Measurements from ENCODE around the gene DYNC1H1.
A peak's percentile ranks its signal among the peaks of the same experiment; 100 is the strongest.

The DYNC1H1 gene

DNA sequence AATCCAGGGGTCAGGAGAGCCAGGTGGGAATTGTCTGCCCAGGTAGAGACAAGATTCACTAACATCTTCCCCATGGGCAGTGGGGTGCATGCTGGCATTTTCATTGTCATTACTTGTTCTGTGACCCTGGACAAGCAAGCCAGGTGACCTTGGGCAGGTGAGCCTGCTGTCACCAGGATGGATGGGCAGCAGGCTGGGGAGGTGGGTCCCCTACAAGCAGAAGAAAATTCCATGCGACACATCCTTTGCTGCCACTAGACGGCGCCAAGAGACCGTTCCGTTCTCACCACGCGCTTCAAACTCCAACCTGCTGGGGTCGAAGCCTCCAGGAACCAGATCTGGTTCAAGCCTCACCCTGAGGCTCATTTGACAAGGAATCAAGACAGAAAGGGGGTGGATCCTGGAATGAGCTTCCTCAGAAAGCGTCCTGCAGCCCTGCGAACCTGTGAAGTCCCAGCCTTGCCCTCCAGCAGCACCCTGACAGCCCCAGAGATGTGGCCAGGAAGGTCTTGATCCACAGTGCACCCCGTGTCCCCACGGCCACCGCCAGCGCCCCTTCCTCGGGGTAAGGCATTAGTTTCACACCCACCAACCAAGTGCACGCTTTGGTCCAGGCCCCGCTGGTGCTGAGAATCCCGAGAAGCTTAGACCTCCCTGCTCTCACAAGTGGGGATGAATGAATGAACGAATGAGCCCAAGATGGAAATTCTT, 3.2 kb upstream of the DYNC1H1 start:
- Histone ChIP-seq H3K27me3 (ENCODE audit: control insufficient read depth, insufficient read depth, low read length) (no peaks in the 10 kb centered on the region), H3K4me3 (ENCODE audit: low read length) (no peak overlapping the region), H3K4me1 (ENCODE audit: control insufficient read depth, insufficient read depth, low read length) (peaks cover 25% of the 10 kb centered on the region), H3K36me3 (ENCODE audit: control insufficient read depth, insufficient read depth, low read length) (no peaks in the 10 kb centered on the region), H3K9ac (ENCODE audit: low read length) (no peak overlapping the region), H3K27ac (ENCODE audit: low read depth, low read length) (no peak overlapping the region)

DNA sequence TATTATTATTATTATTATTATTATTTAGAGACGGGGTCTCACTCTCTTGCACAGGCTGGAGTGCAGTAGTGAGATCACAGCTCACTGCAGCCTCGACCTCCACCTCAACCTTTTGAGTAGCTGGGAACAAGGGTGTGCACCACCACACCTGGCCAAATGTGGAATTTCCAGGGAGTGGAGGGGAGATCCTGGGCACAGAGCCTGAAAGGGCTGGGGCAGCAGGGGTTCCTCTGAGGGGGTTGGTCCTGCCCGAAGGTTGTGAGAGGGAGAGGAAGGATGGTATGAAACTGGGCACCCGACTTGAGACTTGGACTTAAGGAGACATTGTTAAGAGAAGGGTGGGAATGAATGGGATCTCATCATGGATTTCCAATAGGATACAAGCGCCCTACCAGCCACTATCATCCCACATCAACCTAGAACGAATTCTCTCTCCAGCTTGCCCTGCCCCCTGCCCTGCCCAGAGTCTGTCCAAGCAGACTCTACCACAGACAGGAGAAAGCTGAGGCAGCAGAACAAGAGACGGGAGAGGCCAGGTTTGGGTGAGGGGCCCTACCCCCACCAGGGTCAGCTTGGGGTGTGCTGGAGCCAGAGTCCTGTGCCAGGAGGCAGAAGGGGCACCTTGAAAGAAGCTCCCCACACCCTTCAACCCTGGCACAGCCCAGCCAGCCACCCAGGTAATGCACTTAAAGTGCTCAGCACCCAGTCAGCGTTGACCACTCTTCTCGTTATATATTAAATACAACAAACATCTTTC, 2.4 kb upstream of the DYNC1H1 start:
- Histone ChIP-seq H3K9ac (ENCODE audit: low read length) (no peak overlapping the region), H3K27me3 (ENCODE audit: control insufficient read depth, insufficient read depth, low read length) (no peaks in the 10 kb centered on the region), H3K36me3 (ENCODE audit: control insufficient read depth, insufficient read depth, low read length) (no peaks in the 10 kb centered on the region), H3K4me3 (ENCODE audit: low read length) (no peak overlapping the region), H3K4me1 (ENCODE audit: control insufficient read depth, insufficient read depth, low read length) (peaks cover 25% of the 10 kb centered on the region), H3K27ac (ENCODE audit: low read depth, low read length) (peak overlapping the region; percentile 71)

DNA sequence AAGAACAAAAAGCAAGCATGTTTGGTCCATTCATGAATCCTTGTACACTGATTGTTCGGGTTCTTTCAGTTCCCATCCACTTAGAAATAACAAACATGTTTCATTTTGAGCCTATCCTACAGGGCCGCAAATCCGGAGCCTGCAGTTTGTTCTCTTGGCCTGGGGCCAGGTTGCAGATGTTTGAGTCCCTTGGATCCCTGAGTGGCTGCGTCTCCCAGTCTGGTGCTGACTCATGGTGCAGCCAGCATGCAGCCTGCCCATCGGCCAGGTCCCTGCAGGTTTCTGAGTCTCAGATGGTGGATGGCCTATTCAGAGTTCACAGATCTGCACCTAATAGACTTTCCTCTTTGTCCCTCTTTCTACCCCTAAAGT, 1.9 kb upstream of the DYNC1H1 start:
- no peaks in the 10 kb centered on the region for H3K27me3 ChIP-seq (ENCODE audit: control insufficient read depth, insufficient read depth, low read length)
- H3K9ac ChIP-seq (ENCODE audit: low read length), result no peak overlapping the region
- H3K27ac ChIP-seq (ENCODE audit: low read depth, low read length), result peak overlapping the region; percentile 71
- no peaks in the 10 kb centered on the region for H3K36me3 ChIP-seq (ENCODE audit: control insufficient read depth, insufficient read depth, low read length)
- H3K4me1 ChIP-seq (ENCODE audit: control insufficient read depth, insufficient read depth, low read length), result peaks cover 25% of the 10 kb centered on the region
- no peak overlapping the region for H3K4me3 ChIP-seq (ENCODE audit: low read length)

GRCh38 chr14:101963052-101963451, 1.3 kb upstream of the DYNC1H1 start:
- Histone ChIP-seq H3K27ac (ENCODE audit: low read depth, low read length) (peak overlapping the region; percentile 71), H3K4me3 (ENCODE audit: low read length) (no peak overlapping the region), H3K4me1 (ENCODE audit: control insufficient read depth, insufficient read depth, low read length) (peaks cover 25% of the 10 kb centered on the region), H3K9ac (ENCODE audit: low read length) (no peak overlapping the region), H3K36me3 (ENCODE audit: control insufficient read depth, insufficient read depth, low read length) (no peaks in the 10 kb centered on the region), H3K27me3 (ENCODE audit: control insufficient read depth, insufficient read depth, low read length) (no peaks in the 10 kb centered on the region)

- Histone ChIP-seq H3K36me3 (ENCODE audit: control insufficient read depth, insufficient read depth, low read length) (no peaks in the 10 kb centered on the region), H3K27ac (ENCODE audit: low read depth, low read length) (peak overlapping the region; percentile 68), H3K4me3 (ENCODE audit: low read length) (peak overlapping the region; percentile 2), H3K4me1 (ENCODE audit: control insufficient read depth, insufficient read depth, low read length) (peaks cover 25% of the 10 kb centered on the region), H3K9ac (ENCODE audit: low read length) (no peak overlapping the region), H3K27me3 (ENCODE audit: control insufficient read depth, insufficient read depth, low read length) (no peaks in the 10 kb centered on the region)
Measured at GRCh38 chr14:101963656-101964296, 597 bp upstream of the DYNC1H1 start.

DNA sequence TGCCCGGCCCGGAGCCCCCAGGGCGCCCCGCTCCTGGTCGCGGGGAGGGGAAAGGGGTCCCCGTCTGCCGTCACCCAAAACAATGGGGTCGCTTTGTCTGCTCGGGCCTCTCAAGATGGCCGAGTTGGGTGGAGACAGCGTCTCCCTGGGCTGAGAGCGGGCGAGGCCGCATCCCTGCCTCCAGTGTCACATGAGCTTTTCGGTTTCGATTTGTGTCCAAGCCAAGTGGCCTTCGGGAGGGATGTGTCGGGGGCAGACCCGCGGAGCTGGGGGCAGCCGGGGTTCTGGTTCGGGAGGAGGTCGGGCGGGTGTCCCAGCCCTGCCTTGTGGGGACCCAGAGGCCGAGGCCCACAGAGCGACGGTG, 790 bp downstream of the DYNC1H1 start:
- Histone ChIP-seq H3K9ac (ENCODE audit: low read length) (peak overlapping the region; percentile 95), H3K36me3 (ENCODE audit: control insufficient read depth, insufficient read depth, low read length) (peaks cover 2% of the 10 kb centered on the region), H3K27ac (ENCODE audit: low read depth, low read length) (peak overlapping the region; percentile 95), H3K27me3 (ENCODE audit: control insufficient read depth, insufficient read depth, low read length) (no peaks in the 10 kb centered on the region), H3K4me3 (ENCODE audit: low read length) (peak overlapping the region; percentile 97), H3K4me1 (ENCODE audit: control insufficient read depth, insufficient read depth, low read length) (peaks cover 25% of the 10 kb centered on the region)

DNA sequence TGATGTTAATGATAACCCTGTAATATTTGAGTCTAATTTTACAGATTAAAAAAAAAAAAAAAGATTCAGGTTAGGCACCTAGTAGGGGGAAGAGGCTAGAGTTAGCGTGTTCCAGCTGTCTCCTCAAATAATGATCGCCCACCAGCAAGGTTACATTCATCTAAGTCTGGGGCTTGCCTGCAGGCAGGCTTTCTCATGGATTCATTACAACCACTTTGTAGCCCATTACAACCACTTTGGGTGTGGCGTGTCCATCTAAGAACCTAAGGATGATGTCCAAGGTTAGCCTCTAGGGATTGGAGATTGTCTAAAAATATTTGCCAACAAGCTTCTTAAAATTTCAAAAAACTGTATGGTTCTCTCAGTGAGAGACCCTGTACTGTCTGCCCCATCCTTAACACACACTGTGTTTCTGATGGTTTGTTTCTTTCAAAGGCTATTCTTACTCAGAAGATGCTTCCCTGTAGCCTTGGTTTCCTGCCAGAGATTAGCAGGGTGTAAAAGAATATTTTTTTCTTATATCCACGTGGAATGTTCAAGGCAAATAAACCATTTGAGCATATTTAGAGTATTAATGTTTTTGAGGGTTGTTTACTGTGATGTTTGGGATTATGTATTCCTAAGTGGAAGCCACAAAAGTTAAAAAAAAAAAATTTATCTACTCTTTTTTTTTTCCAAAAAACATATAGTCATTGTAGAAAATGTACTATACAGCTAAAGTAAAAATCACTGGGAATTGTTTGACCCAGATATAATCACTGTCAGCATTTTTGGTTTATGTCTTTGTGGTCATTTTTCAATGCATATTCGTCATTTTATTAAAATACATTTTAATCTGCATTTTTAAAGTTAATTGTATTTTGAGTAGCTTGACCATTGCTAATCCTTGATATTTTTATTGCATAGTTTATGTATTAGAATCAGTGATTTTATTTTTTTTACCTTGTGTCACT, 1.7 kb downstream of the DYNC1H1 start:
- H3K36me3 ChIP-seq (ENCODE audit: control insufficient read depth, insufficient read depth, low read length), result peaks cover 2% of the 10 kb centered on the region
- peak overlapping the region; percentile 95 for H3K9ac ChIP-seq (ENCODE audit: low read length)
- H3K27me3 ChIP-seq (ENCODE audit: control insufficient read depth, insufficient read depth, low read length), result no peaks in the 10 kb centered on the region
- peak overlapping the region; percentile 95 for H3K27ac ChIP-seq (ENCODE audit: low read depth, low read length)
- H3K4me3 ChIP-seq (ENCODE audit: low read length), result peak overlapping the region; percentile 97
- H3K4me1 ChIP-seq (ENCODE audit: control insufficient read depth, insufficient read depth, low read length), result peaks cover 25% of the 10 kb centered on the region

- no peaks in the 10 kb centered on the region for H3K27me3 ChIP-seq (ENCODE audit: control insufficient read depth, insufficient read depth, low read length)
- H3K9ac ChIP-seq (ENCODE audit: low read length), result no peak overlapping the region
- H3K27ac ChIP-seq (ENCODE audit: low read depth, low read length), result no peak overlapping the region
- peaks cover 2% of the 10 kb centered on the region for H3K36me3 ChIP-seq (ENCODE audit: control insufficient read depth, insufficient read depth, low read length)
- H3K4me1 ChIP-seq (ENCODE audit: control insufficient read depth, insufficient read depth, low read length), result peaks cover 27% of the 10 kb centered on the region
- no peak overlapping the region for H3K4me3 ChIP-seq (ENCODE audit: low read length)
Measured at GRCh38 chr14:101966742-101967141, 2.4 kb downstream of the DYNC1H1 start.

- Histone ChIP-seq H3K36me3 (ENCODE audit: control insufficient read depth, insufficient read depth, low read length) (peaks cover 2% of the 10 kb centered on the region), H3K9ac (ENCODE audit: low read length) (no peak overlapping the region), H3K27ac (ENCODE audit: low read depth, low read length) (no peak overlapping the region), H3K4me3 (ENCODE audit: low read length) (no peak overlapping the region), H3K27me3 (ENCODE audit: control insufficient read depth, insufficient read depth, low read length) (no peaks in the 10 kb centered on the region), H3K4me1 (ENCODE audit: control insufficient read depth, insufficient read depth, low read length) (peaks cover 24% of the 10 kb centered on the region)
Measured at GRCh38 chr14:101968186-101968585, 3.8 kb downstream of the DYNC1H1 start.

DNA sequence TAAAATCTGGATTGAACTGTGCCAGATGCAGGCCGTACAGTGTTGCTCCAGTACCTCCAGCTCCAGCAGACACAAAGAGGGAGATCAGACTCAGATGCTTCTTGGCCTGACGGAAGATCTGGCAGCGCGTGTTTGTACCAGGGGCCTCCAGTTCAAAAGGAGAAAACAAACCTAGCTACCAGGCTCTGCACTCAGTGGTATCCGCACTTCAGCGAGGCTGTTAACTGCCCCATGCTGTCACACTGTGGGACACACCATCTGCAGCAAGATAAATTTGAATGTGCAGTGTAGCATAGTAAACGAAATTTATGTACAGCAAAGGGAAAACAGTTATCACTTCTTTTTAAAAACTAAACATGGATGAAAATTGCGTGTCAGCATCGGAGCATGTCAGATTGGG, 5.1 kb downstream of the DYNC1H1 start:
- peaks cover 17% of the 10 kb centered on the region for H3K4me1 ChIP-seq (ENCODE audit: control insufficient read depth, insufficient read depth, low read length)

GRCh38 chr14:101970830-101971400, 6.5 kb downstream of the DYNC1H1 start:
- H3K36me3 ChIP-seq (ENCODE audit: control insufficient read depth, insufficient read depth, low read length), result peaks cover 2% of the 10 kb centered on the region
- peaks cover 13% of the 10 kb centered on the region for H3K4me1 ChIP-seq (ENCODE audit: control insufficient read depth, insufficient read depth, low read length)
- H3K4me3 ChIP-seq (ENCODE audit: low read length), result no peak overlapping the region
- no peak overlapping the region for H3K9ac ChIP-seq (ENCODE audit: low read length)
- no peaks in the 10 kb centered on the region for H3K27me3 ChIP-seq (ENCODE audit: control insufficient read depth, insufficient read depth, low read length)
- H3K27ac ChIP-seq (ENCODE audit: low read depth, low read length), result no peak overlapping the region

More for the DNA sequence above, 5.1 kb downstream of the DYNC1H1 start:
- peaks cover 2% of the 10 kb centered on the region for H3K36me3 ChIP-seq (ENCODE audit: control insufficient read depth, insufficient read depth, low read length)
- H3K27ac ChIP-seq (ENCODE audit: low read depth, low read length), result no peak overlapping the region
- H3K27me3 ChIP-seq (ENCODE audit: control insufficient read depth, insufficient read depth, low read length), result no peaks in the 10 kb centered on the region
- H3K9ac ChIP-seq (ENCODE audit: low read length), result no peak overlapping the region
- H3K4me3 ChIP-seq (ENCODE audit: low read length), result no peak overlapping the region

All from rectal smooth muscle tissue (tissue), 1 donor.